C4-2B (cell line): ENCODE data around the gene SNED1.

Experiments used
- ZFX ChIP-seq: fragments of 450-650 bp; IDR thresholded peaks from 2 replicates; pipeline ENCODE4 v1.6.1; 2017
- TF ChIP-seq, protein P1 (sequence below): fragments of 450-650 bp; conservative IDR thresholded peaks from 2 replicates; pipeline ENCODE4 v1.5.1; 2017; ENCODE audit warnings: mild to moderate bottlenecking

DNA sequence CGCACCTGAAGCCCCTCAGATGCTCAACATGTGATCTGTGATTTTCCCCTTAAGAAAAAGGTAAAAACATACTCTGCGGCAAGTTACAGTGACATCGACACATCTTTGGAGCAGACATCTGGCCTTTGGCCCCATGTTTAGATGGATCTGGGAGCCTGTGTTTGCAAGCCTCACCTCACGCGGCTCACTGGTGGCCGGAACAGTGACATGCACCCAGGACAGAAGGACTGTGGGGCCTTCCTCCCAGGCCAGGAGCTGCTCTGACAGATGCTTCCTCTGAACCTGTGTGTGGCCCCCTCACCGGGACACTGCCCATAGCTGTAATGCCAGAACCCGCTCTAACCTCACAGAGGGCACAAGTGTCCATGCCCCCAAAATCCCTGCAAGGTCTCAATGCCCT lies 137.8 kb downstream of the SNED1 start:
- TF ChIP-seq, protein P1, sequence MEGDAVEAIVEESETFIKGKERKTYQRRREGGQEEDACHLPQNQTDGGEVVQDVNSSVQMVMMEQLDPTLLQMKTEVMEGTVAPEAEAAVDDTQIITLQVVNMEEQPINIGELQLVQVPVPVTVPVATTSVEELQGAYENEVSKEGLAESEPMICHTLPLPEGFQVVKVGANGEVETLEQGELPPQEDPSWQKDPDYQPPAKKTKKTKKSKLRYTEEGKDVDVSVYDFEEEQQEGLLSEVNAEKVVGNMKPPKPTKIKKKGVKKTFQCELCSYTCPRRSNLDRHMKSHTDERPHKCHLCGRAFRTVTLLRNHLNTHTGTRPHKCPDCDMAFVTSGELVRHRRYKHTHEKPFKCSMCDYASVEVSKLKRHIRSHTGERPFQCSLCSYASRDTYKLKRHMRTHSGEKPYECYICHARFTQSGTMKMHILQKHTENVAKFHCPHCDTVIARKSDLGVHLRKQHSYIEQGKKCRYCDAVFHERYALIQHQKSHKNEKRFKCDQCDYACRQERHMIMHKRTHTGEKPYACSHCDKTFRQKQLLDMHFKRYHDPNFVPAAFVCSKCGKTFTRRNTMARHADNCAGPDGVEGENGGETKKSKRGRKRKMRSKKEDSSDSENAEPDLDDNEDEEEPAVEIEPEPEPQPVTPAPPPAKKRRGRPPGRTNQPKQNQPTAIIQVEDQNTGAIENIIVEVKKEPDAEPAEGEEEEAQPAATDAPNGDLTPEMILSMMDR: no peak
- no peak for TF ChIP-seq ZFX
